Measurements from ENCODE around the gene ASB2.

- TF ChIP-seq CTCF (optimal IDR thresholded peaks at IDR 0.05 in 1 of 3, IDR thresholded peaks at IDR 0.05 in 1 of 3, conservative IDR thresholded peaks at IDR 0.05 in 1 of 3; ENCODE audit: extremely low read depth in 1 of 3, insufficient read depth in 2 of 3, low read length in 3 of 3) (no peak), EZH2 (IDR thresholded peaks at IDR 0.05; ENCODE audit: low read length) (no peak)
These were observed 50.0 kb downstream of the ASB2 start for GRCh38 chr14:93926245-93926872.

All from keratinocyte (primary cell).